Activated naive CD4-positive, alpha-beta T cell treated with anti-CD3 and anti-CD28 coated beads, Interleukin-2, amount 10 ng/mL, durations not matched to agents 7 days and 5 days (primary cell): ENCODE data around the gene CSAG2.
"Not testable (repeated sequence)": the region's sequence is repeated elsewhere in the genome, so short reads cannot be mapped to it uniquely, and the experiment has no call there.

Experiments
- CTCF ChIA-PET: fragments of 350-600 bp; sonication (Branson Sonifier 250); formaldehyde crosslinking; loops from one replicate; lab custom pipeline; 2021; ENCODE audit warnings: antibody characterized with exemption; lab: Charles Lee
- DNase-seq: peaks from one replicate; pipeline ENCODE4 v3.0.0-alpha.2; 2020
- H3K27ac Mint-ChIP-seq: one replicate; pipeline ENCODE4 v1.8.0; 2021; ENCODE audit warnings: mild to moderate bottlenecking, moderate library complexity, mixed read lengths
- H3K27me3 Mint-ChIP-seq: one replicate; pipeline ENCODE4 v1.8.0; 2021; ENCODE audit warnings: mild to moderate bottlenecking, mixed read lengths
- H3K36me3 Mint-ChIP-seq: one replicate; pipeline ENCODE4 v1.8.0; 2021; ENCODE audit warnings: mixed read lengths
- H3K4me1 Mint-ChIP-seq: one replicate; pipeline ENCODE4 v1.8.0; 2021; ENCODE audit warnings: mixed read lengths
- H3K4me3 Mint-ChIP-seq: one replicate; pipeline ENCODE4 v1.8.0; 2021; ENCODE audit warnings: mild to moderate bottlenecking, moderate library complexity, mixed read lengths
- H3K9me3 Mint-ChIP-seq: one replicate; pipeline ENCODE4 v1.8.0; 2021; ENCODE audit warnings: mixed read lengths

The CSAG2 gene

DNA sequence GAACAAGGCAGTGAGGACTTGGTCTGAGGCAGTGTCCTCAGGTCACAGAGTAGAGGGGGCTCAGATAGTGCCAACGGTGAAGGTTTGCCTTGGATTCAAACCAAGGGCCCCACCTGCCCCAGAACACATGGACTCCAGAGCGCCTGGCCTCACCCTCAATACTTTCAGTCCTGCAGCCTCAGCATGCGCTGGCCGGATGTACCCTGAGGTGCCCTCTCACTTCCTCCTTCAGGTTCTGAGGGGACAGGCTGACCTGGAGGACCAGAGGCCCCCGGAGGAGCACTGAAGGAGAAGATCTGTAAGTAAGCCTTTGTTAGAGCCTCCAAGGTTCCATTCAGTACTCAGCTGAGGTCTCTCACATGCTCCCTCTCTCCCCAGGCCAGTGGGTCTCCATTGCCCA is 8.7 kb downstream of the CSAG2 start:
- H3K4me3 Mint-ChIP-seq, H3K36me3 Mint-ChIP-seq, H3K27me3 Mint-ChIP-seq, H3K27ac Mint-ChIP-seq, H3K9me3 Mint-ChIP-seq, DNase-seq, H3K4me1 Mint-ChIP-seq, CTCF ChIA-PET: not testable (repeated sequence)

DNA sequence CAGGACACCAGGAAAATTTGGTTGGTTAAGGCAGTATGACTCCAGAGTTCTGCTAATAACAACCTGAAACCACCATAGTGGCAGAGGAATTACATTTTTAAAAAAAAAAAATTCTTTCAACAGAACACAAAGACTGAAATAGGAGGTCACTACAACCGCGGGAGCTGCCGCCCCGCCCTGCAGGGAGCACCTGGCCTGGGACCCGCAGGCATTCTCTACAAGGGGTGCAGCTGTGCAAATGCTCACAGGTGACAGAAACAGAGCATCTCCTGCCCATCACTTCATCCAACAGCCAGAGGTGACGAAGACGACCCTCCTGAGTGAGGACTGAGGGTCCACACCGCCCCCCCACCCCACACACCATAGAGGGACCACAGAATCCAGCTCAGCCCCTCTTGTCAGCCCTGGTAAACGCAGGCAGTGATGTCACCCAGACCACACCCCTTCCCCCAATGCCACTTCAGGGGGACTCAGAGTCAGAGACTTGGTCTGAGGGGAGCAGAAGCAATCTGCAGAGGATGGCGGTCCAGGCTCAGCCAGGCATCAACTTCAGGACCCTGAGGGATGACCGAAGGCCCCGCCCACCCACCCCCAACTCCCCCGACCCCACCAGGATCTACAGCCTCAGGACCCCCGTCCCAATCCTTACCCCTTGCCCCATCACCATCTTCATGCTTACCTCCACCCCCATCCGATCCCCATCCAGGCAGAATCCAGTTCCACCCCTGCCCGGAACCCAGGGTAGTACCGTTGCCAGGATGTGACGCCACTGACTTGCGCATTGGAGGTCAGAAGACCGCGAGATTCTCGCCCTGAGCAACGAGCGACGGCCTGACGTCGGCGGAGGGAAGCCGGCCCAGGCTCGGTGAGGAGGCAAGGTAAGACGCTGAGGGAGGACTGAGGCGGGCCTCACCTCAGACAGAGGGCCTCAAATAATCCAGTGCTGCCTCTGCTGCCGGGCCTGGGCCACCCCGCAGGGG is 10.8 kb downstream of the CSAG2 start, which contains the start of gene MAGEA3:
Gene MAGEA3 (plus strand): TSS at position 843 of the 980 bp plus-strand sequence. CDS start 2,039 bp downstream, outside the sequence.
- CTCF ChIA-PET, H3K27me3 Mint-ChIP-seq, DNase-seq, H3K36me3 Mint-ChIP-seq, H3K4me1 Mint-ChIP-seq, H3K4me3 Mint-ChIP-seq, H3K9me3 Mint-ChIP-seq, H3K27ac Mint-ChIP-seq: not testable (repeated sequence)

DNA sequence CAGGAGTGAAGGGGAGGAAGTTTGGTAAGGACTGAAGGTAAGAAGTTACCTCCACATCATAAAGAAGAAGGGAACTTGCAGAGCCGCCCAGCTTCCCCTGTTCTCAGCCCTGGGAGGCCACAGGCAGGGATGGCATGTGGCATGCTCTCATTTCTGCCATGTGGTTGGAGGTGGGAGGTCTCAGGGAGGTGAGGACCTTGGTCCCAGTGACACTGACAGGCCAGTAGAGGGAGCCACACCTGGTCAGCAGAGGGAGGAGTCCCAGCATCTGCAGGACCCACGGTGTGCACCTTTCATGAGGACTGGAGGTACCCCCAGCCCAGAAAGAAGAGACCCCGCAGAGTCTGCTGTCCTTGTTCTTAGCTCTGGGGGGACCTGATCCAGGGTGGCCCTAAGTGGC is 28.1 kb downstream of the CSAG2 start:
- CTCF ChIA-PET, H3K27ac Mint-ChIP-seq, DNase-seq: not testable (repeated sequence)

DNA sequence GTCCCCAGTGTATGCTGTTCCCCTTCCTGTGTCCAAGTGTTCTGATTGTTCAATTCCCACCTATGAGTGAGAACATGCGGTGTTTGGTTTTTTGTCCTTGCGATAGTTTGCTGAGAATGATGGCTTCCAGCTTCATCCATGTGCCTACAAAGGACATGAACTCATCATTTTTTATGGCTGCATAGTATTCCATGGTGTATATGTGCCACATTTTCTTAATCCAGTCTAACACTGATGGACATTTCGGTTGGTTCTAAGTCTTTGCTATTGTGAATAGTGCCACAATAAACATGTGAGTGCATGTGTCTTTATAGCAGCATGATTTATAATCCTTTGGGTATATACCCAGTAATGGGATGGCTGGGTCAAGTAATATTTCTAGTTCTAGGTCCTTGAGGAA is 34.4 kb downstream of the CSAG2 start:
- DNase-seq, CTCF ChIA-PET, H3K27ac Mint-ChIP-seq, H3K4me3 Mint-ChIP-seq, H3K27me3 Mint-ChIP-seq, H3K36me3 Mint-ChIP-seq, H3K4me1 Mint-ChIP-seq, H3K9me3 Mint-ChIP-seq: not testable (repeated sequence)

More for the DNA sequence above, 28.1 kb downstream of the CSAG2 start:
- not testable (repeated sequence) for H3K27me3 Mint-ChIP-seq, H3K9me3 Mint-ChIP-seq, H3K4me1 Mint-ChIP-seq, H3K4me3 Mint-ChIP-seq, H3K36me3 Mint-ChIP-seq

DNA sequence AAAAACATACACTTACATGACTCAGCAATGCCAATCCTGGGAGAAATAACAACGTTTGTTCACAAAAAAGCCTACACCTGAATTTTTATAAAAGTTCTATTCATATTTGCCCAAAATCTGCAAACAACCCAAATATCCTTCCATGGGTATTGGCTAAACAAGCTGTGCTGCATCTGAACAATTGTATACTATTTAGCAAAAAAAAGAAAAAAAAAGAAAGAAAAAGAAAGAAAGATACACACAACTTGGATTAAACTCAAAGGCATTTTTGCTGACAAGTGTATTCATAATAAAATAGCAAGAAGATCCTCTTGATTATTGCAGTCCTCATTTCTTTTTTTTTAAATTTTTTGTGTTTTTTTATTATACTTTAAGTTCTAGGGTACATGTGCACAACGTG is 34.9 kb downstream of the CSAG2 start:
- H3K4me1 Mint-ChIP-seq = no peaks in the 10 kb centered on the region
- DNase-seq = no peak
- H3K4me3 Mint-ChIP-seq = no peak overlapping the region
- H3K27me3 Mint-ChIP-seq = peaks cover 5% of the 10 kb centered on the region
- H3K36me3 Mint-ChIP-seq = no peaks in the 10 kb centered on the region
- no peak overlapping the region for H3K27ac Mint-ChIP-seq
- CTCF ChIA-PET = no interaction called here
- H3K9me3 Mint-ChIP-seq = no peaks in the 10 kb centered on the region

DNA sequence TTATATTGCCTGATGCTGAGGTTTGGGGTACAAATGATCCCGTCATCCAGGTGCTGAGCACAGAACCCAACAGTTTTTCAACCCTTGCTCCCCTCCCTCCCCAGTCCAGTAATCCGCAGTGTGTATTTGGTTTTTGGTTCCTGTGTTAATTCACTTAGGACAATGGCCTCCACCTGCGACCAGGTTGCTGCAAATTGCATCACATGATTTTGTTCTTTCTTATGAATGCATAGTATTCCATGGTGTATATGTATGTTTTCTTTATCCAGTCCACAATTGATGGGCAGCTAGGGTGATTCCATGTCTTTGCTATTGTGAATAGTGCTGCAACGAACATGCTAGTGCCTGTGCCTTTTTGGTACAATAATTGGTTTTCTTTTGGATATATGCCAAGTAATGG is 46.0 kb downstream of the CSAG2 start:
- DNase-seq = no peak
- no peak overlapping the region for H3K4me3 Mint-ChIP-seq
- H3K9me3 Mint-ChIP-seq = no peaks in the 10 kb centered on the region
- H3K36me3 Mint-ChIP-seq = no peaks in the 10 kb centered on the region
- H3K4me1 Mint-ChIP-seq = no peaks in the 10 kb centered on the region
- H3K27me3 Mint-ChIP-seq = peaks cover 4% of the 10 kb centered on the region
- CTCF ChIA-PET = no interaction called here
- no peak overlapping the region for H3K27ac Mint-ChIP-seq

DNA sequence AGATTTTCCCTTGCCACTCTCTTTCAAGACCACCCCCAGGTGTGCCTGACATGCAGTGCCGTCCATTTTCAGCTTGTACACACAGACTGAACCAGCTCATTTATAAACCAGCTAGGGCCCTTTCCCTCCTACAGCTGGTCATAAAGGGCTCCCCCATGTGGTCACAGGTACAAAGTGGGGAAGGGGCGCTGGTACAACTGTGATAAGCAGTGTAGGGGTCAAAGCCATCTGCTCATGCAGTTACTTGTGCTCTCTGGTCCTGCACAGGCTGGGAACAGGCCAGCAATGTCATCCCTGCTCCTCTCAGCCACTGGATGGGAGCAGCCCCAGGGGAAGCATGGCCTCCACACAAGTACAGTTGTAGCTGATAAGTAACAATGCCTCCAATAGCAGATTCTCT is 50.8 kb downstream of the CSAG2 start:
- no peak overlapping the region for H3K4me3 Mint-ChIP-seq
- no peaks in the 10 kb centered on the region for H3K4me1 Mint-ChIP-seq
- peaks cover 5% of the 10 kb centered on the region for H3K27me3 Mint-ChIP-seq
- H3K9me3 Mint-ChIP-seq = no peaks in the 10 kb centered on the region
- CTCF ChIA-PET = interaction anchor here (0.9 to 1.3 kb wide), 2 partner anchors 25 to 159 kb away, joined by 3 to 5 read pairs; no protein-coding TSS in a partner anchor
- H3K36me3 Mint-ChIP-seq = no peaks in the 10 kb centered on the region
- DNase-seq = no peak
- no peak overlapping the region for H3K27ac Mint-ChIP-seq
